Measurements from ENCODE around the gene KLHL26.
A peak's percentile ranks its signal among the peaks of the same experiment; 100 is the strongest.

The KLHL26 gene

GRCh38 chr19:18607226-18608101 is 29.4 kb upstream of the KLHL26 start (continued):
- no peak for TF ChIP-seq ZBTB1 (tag by site-specific recombination; IDR thresholded peaks at IDR 0.05)
- peak; percentile 45; the same call in 1 of the 2 replicates for TF ChIP-seq GLIS2 (tag by site-specific recombination; IDR thresholded peaks at IDR 0.05)
- no peak for TF ChIP-seq ZNF768 (tag by site-specific recombination; IDR thresholded peaks at IDR 0.05)
- no peak for TF ChIP-seq ZNF555 (tag by site-specific recombination; conservative IDR thresholded peaks at IDR 0.05)
- TF ChIP-seq ZNF830 (tag by site-specific recombination; IDR thresholded peaks at IDR 0.05; ENCODE audit: low read depth): no peak
- TF ChIP-seq ZNF585B (tag by site-specific recombination; IDR thresholded peaks at IDR 0.05): no peak
- no peak for TF ChIP-seq ZNF138 (tag by site-specific recombination; IDR thresholded peaks at IDR 0.05; ENCODE audit: borderline replicate concordance)
- TF ChIP-seq ZNF23 (tag by site-specific recombination; IDR thresholded peaks at IDR 0.05; ENCODE audit: borderline replicate concordance): no peak
- no peak for TF ChIP-seq ZNF561 (tag by site-specific recombination; IDR thresholded peaks at IDR 0.05; ENCODE audit: borderline replicate concordance)
- TF ChIP-seq ZIC2 (tag by site-specific recombination; IDR thresholded peaks at IDR 0.05): peak; percentile 54; the same call in 1 of the 2 replicates
- TF ChIP-seq ZBTB8A (tag by site-specific recombination; IDR thresholded peaks at IDR 0.05): peak; percentile 68; the same call in 1 of the 2 replicates
- no peak for TF ChIP-seq ZNF777 (tag by site-specific recombination; IDR thresholded peaks at IDR 0.05; ENCODE audit: borderline replicate concordance)
- TF ChIP-seq ZNF37A (tag by site-specific recombination; IDR thresholded peaks at IDR 0.05): no peak
- no peak for TF ChIP-seq ZNF510 (tag by site-specific recombination; IDR thresholded peaks at IDR 0.05; ENCODE audit: insufficient replicate concordance)
- TF ChIP-seq ZFP3 (tag by site-specific recombination; IDR thresholded peaks at IDR 0.05; ENCODE audit: low read depth): no peak
- TF ChIP-seq MZF1 (tag by site-specific recombination; IDR thresholded peaks at IDR 0.05; ENCODE audit: borderline replicate concordance): no peak
- peak; percentile 68 for TF ChIP-seq ZEB2 (tag by site-specific recombination; IDR thresholded peaks at IDR 0.05)
- TF ChIP-seq ZNF843 (tag by site-specific recombination; IDR thresholded peaks at IDR 0.05): no peak
- no peak for TF ChIP-seq GLI4 (tag by site-specific recombination; IDR thresholded peaks at IDR 0.05)
- TF ChIP-seq ZNF423 (tag by site-specific recombination; IDR thresholded peaks at IDR 0.05): no peak
- no peak for TF ChIP-seq ZNF155 (tag by site-specific recombination; IDR thresholded peaks at IDR 0.05)
- no peak for TF ChIP-seq FEZF1 (tag by site-specific recombination; IDR thresholded peaks at IDR 0.05)
- TF ChIP-seq, protein P1, sequence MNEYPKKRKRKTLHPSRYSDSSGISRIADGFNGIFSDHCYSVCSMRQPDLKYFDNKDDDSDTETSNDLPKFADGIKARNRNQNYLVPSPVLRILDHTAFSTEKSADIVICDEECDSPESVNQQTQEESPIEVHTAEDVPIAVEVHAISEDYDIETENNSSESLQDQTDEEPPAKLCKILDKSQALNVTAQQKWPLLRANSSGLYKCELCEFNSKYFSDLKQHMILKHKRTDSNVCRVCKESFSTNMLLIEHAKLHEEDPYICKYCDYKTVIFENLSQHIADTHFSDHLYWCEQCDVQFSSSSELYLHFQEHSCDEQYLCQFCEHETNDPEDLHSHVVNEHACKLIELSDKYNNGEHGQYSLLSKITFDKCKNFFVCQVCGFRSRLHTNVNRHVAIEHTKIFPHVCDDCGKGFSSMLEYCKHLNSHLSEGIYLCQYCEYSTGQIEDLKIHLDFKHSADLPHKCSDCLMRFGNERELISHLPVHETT (tag by site-specific recombination; IDR thresholded peaks at IDR 0.05): no peak
- no peak for TF ChIP-seq ZBTB6 (tag by site-specific recombination; IDR thresholded peaks at IDR 0.05)
- no peak for TF ChIP-seq ZNF133 (tag by site-specific recombination; IDR thresholded peaks at IDR 0.05)
- TF ChIP-seq ZNF426 (tag by site-specific recombination; IDR thresholded peaks at IDR 0.05): no peak
- peak; percentile 46; the same call in 1 of the 2 replicates for TF ChIP-seq ZNF366 (tag by site-specific recombination; conservative IDR thresholded peaks at IDR 0.05)
- no peak for TF ChIP-seq SETDB1 (IDR thresholded peaks at IDR 0.05; ENCODE audit: insufficient read length, low read length)
- TF ChIP-seq ZFHX2 (tag by site-specific recombination; conservative IDR thresholded peaks at IDR 0.05): peak; percentile 84
- peak; percentile 11; the same call in 1 of the 2 replicates for TF ChIP-seq SP3 (tag by site-specific recombination; IDR thresholded peaks at IDR 0.05)
- peak; percentile 77; the same call in 1 of the 2 replicates for TF ChIP-seq ZBTB48 (tag by site-specific recombination; IDR thresholded peaks at IDR 0.05)
- peak; percentile 75 for TF ChIP-seq PATZ1 (tag by site-specific recombination; IDR thresholded peaks at IDR 0.05)
- TF ChIP-seq, protein P2, sequence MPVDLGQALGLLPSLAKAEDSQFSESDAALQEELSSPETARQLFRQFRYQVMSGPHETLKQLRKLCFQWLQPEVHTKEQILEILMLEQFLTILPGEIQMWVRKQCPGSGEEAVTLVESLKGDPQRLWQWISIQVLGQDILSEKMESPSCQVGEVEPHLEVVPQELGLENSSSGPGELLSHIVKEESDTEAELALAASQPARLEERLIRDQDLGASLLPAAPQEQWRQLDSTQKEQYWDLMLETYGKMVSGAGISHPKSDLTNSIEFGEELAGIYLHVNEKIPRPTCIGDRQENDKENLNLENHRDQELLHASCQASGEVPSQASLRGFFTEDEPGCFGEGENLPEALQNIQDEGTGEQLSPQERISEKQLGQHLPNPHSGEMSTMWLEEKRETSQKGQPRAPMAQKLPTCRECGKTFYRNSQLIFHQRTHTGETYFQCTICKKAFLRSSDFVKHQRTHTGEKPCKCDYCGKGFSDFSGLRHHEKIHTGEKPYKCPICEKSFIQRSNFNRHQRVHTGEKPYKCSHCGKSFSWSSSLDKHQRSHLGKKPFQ (tag by site-specific recombination; IDR thresholded peaks at IDR 0.05): peak; percentile 75; the same call in 1 of the 2 replicates
- 0 out of 2 replicates have a peak, but pooled peaks have one; percentile 24 for TF ChIP-seq ZBTB17 (tag by site-specific recombination; IDR thresholded peaks at IDR 0.05)
- no peak for TF ChIP-seq ZNF654 (tag by site-specific recombination; IDR thresholded peaks at IDR 0.05; ENCODE audit: low read depth)
- no peak for TF ChIP-seq ZNF112 (tag by site-specific recombination; IDR thresholded peaks at IDR 0.05)

Data from HEK293 (cell line).